SK-N-MC (cell line): Measurements from ENCODE around the gene TLR3.

Experiments
- DNase-seq: peaks from one replicate; pipeline ENCODE4 v3.0.0-alpha.2; 2011; ENCODE audit warnings: low read depth, low spot score
- H3K27ac ChIP-seq: fragments of 200-600 bp; sonication (generic); 2 replicates; pipeline ENCODE4 v1.5.1; 2016; ENCODE audit warnings: mixed run types
- H3K36me3 ChIP-seq: fragments of 200-600 bp; sonication (generic); 2 replicates; pipeline ENCODE4 v1.6.1; 2017; ENCODE audit warnings: antibody characterized with exemption, low read length, mixed read lengths; ENCODE audit not compliant: insufficient read depth
- H3K4me3 ChIP-seq: fragments of 200-600 bp; sonication (generic); 2 replicates; pipeline ENCODE4 v1.5.1; 2016
- H3K9ac ChIP-seq: fragments of 200-600 bp; sonication (generic); 2 replicates; pipeline ENCODE4 v1.8.0; 2017; ENCODE audit warnings: mixed run types, mixed read lengths; ENCODE audit not compliant: insufficient read length
- H3K9me3 ChIP-seq: fragments of 200-600 bp; sonication (generic); 2 replicates; pipeline ENCODE4 v1.6.1; 2017; ENCODE audit warnings: low read depth, mild to moderate bottlenecking, antibody characterized with exemption, low read length, moderate library complexity, mixed read lengths
- EZH2 ChIP-seq: fragments of 200-600 bp; sonication (generic); IDR thresholded peaks from one replicate; pipeline ENCODE4 v1.6.1; 2017; ENCODE audit warnings: antibody characterized with exemption
- FOXP2 ChIP-seq: optimal IDR thresholded peaks from 2 replicates; pipeline ENCODE3; 2011; ENCODE audit warnings: mild to moderate bottlenecking, moderate library complexity; ENCODE audit not compliant: insufficient read depth; ENCODE audit errors: extremely low read length, control extremely low read depth
- POLR2AphosphoS5 ChIP-seq: IDR thresholded peaks from 2 replicates; pipeline ENCODE4 v1.6.1; 2012; ENCODE audit warnings: mild to moderate bottlenecking, low read depth, low read length, borderline replicate concordance

The TLR3 gene

GRCh38 chr4:186134257-186134656 lies 65.3 kb downstream of the TLR3 start:
- Histone ChIP-seq H3K4me3 (no peak overlapping the region), H3K9ac (no peak overlapping the region), H3K36me3 (no peaks in the 10 kb centered on the region), H3K27ac (no peak overlapping the region), H3K9me3 (no peaks in the 10 kb centered on the region)
- DNase-seq: no peak
- no peak for TF ChIP-seq FOXP2
- no peak for TF ChIP-seq POLR2AphosphoS5
- no peak for TF ChIP-seq EZH2

DNA sequence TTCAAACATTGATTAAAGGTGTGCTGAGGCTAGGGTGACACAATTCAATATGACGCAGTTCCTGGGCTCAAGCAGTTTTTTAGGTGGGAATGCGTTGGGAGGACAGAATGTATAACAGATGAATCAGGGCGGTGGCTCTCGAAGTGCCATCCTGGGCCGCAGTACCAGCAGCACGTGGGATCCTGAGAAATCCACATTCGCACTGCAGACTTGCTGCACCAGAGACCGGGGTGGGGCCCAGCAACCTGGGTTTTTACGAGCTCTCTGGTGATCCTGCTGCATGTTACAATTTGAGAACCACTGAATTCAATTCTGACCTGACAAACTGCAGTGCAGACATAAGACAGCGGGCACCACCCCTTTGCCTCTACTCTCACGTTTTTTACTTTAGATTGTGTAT lies 65.9 kb downstream of the TLR3 start:
- DNase-seq: no peak
- Histone ChIP-seq H3K4me3 (no peak overlapping the region), H3K36me3 (no peaks in the 10 kb centered on the region), H3K9ac (no peak overlapping the region), H3K9me3 (no peaks in the 10 kb centered on the region), H3K27ac (no peak overlapping the region)
- TF ChIP-seq POLR2AphosphoS5 (no peak), EZH2 (no peak), FOXP2 (no peak)

- DNase-seq: no peak
- no peak overlapping the region for H3K27ac ChIP-seq
- H3K4me3 ChIP-seq: no peak overlapping the region
- TF ChIP-seq FOXP2 (no peak), EZH2 (no peak), POLR2AphosphoS5 (no peak)
- no peaks in the 10 kb centered on the region for H3K36me3 ChIP-seq
- no peak overlapping the region for H3K9ac ChIP-seq
- H3K9me3 ChIP-seq: no peaks in the 10 kb centered on the region
Measured at GRCh38 chr4:186137196-186137794, 68.3 kb downstream of the TLR3 start.
